HT-29 (cell line): ENCODE data around the gene ITCH. TPM values are rescaled to one million over a fixed set of nuclear protein-coding genes. Genes with fewer than 3 reads are reported as not detected.
A peak's percentile ranks its signal among the peaks of the same experiment; 100 is the strongest.
"Not testable (repeated sequence)": the region's sequence is repeated elsewhere in the genome, so short reads cannot be mapped to it uniquely, and the experiment has no call there.

Experiments used
- DNase-seq: peaks from one replicate; pipeline ENCODE4 v3.0.0-alpha.2; 2015; ENCODE audit warnings: low spot score
- total RNA-seq: library from RNA; depleted of rRNA; stranded (reverse); fragments of >200 nt; shearing (Covaris generic); gene quantifications from 2 replicates; pipeline ENCODE4 v1.2.3, GENCODE V29; 2014; rRNA removed

The ITCH gene
- 19.3 and 25.1 TPM in 2 replicates for total RNA-seq

- peak; percentile 99 for DNase-seq
These were observed at the start of gene ITCH for GRCh38 chr20:34363062-34363464. Gene ITCH, plus strand, starts transcription at chr20:34363273. Its CDS starts 30,539 bp downstream, at chr20:34393812.

GRCh38 chr20:34315236-34315635 is 47.8 kb upstream of the ITCH start:
- DNase-seq: no peak

DNA sequence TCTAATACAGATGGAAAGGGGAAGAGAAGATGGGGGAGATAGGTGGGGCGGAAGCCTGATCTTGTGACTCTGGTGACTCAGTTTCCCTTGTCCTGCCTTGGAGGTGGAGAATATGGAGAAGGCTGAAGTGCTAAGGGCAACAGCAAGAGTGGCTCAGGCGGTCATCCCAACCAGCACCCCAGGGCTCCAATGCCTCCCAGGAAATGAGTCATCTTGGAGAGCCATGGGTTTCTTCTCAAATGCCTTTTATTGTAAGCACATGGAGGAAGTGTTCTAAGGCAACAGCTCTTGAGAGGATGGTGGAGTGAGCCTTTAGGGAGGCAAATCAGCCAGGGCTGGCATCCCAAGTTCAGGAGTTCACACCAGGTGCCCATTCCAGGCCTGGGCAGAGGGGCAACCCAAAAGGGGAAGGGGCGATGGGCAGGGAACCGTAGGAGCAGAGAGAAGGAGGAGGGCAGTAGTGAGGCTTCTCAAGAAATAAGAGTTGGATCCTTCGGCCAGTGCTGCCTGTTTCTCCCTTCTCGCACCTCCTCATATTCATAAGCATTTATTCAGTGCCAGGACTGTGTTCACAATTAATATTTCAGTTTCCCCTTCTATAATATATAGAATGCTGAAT is 46.8 kb upstream of the ITCH start:
- DNase-seq: peak; percentile 62

DNA sequence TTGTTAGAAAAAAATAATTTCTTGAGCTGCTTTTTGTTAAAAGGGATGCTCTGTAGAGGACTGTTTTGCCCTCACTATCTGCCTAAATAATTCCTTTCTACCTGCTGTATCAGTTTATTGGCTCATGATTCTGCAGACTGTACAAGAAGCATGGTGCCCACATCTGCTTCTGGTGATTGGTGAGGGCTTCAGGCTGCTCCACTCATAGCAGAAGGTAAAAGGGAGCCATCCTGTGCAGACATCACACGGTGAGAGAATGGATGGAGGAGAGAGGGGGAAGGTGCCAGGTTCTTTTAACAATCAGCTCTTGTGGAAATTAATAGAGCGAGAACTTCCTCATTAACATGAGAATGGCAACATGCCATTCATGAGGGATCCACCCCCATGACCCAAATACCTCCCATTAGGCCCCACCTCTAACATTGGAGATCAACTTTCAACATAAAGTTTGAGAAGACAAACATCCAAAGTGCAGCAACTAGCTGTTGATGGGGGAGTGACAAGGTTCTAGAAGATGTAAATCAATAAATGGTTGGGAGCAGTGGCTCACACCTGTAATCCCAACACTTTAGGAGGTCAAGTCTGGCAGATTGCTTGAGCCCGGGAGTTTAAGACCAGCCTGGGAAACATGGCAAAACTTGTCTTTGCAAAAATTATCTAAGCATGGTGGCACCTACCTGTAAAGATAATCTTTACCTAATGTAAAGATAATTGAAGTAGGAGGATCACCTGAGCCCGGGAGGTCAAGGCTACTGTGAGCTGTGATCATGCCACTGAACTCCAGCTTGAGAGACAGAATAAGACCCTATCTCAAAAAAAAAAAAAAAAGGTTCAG is 44.2 kb upstream of the ITCH start:
- DNase-seq: no peak

- no peak for DNase-seq
These were observed 42.2 kb upstream of the ITCH start for GRCh38 chr20:34320861-34321260.

DNA sequence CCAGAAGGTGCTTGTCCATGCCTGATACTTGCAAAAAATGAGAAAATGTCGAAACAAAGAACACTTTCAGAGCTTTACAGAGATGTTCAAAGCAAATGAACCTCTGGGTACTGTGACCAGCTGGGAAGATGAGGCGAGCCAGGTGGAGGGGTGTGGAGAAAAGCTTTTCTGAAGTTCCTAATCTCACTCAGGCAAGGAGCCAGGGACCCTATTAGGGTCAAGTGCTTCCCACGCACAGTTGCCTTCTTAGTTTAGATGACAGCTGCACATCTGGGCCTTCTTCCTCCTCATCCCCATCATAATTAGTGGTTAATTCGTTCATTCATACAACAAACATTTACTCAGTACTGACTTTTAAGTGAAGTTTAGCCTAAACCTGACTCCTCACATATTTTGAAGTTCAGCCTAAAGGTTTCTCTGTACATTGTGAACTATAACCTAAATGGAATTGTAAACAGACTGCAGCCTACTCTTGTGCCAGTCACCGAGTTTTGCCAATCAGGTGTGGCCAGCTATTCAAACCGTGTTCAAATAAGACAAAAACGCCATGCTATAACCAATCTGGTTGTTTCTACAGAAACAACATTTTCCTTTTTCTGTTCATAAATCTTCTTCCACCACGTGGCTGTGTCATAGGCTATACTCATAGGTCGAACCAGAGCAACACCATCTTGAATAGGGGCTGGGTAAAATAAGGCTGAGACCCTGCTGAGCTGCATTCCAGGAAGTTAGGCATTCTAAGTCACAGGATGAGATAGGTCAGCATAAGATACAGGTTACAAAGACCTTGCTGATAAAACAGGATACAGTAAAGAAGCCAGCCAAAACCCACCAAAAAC is 40.6 kb upstream of the ITCH start:
- DNase-seq: no peak

DNA sequence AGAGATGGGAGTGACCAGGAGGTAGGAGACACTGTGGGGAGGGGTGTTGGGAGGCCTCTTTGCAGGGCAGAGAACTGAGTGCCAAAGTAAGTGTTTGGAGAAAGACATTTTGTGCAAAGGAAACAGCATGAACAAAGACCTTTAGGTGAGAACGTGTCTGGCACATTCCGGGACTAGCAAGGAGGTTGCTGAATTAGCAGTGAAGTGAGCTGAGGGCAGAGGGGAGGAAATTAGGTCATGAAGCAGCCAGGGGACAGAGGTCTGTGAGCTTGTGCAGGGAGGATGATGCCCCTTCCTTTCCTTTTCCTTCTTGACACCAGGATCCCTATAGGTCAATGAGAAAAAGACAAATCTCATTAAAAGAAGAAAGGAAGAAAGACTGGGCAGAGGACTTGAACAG is 38.5 kb upstream of the ITCH start:
- DNase-seq: no peak

DNA sequence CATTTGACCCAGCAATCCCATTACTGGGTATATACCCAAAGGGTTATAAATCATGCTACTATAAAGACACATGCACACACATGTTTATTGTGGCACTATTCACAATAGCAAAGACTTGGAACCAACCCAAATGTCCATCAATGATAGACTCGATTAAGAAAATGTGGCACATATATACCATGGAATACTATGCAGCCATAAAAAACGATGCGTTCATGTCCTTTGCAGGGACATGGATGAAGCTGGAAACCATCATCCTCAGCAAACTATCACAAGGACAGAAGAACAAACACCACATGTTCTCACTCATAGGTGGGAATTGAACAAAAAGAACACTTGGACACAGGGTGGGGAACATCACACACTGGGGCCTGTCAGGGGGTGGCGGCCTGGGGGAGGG is 34.9 kb upstream of the ITCH start:
- not testable (repeated sequence) for DNase-seq

DNA sequence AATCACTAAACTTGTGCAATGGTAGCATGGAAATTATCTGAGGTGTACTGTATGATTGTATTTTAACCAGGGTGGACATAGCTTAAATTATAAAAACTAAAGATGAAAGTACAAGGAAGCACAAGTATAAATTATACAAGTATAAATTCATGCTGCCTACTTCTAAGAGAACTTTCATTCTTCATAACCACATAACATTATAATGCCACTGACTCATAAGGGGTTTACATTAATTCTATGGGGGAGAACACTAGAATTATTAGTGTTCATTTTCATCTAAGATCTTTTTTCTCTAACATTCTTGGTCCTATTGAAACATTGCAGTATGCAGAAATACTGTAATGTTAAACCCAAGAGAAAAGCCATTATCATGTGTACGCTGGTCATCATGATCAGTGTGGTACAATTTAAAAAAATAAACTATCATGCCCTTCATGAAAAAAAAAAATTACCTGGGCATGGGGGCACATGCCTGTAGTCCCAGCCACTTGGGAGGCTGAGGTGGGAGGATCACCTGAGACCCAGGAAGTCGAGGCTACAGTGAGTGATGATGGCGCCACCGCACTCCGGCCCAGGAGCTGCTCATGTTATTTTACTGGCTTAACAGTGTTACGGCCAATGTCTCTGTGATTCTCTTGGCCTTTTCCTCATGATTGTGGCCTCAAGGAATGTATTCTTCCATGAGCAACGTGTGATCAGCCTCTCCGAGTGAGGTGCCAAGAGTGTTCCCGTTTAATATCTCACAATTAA is 34.0 kb upstream of the ITCH start:
- DNase-seq: no peak

GRCh38 chr20:34330861-34331544 is 32.1 kb upstream of the ITCH start:
- DNase-seq: not testable (repeated sequence)

GRCh38 chr20:34331838-34332237 is 31.2 kb upstream of the ITCH start:
- no peak for DNase-seq

GRCh38 chr20:34332262-34332920 is 30.7 kb upstream of the ITCH start:
- no peak for DNase-seq

- no peak for DNase-seq
These were observed 29.3 kb upstream of the ITCH start for GRCh38 chr20:34333786-34334185.

DNA sequence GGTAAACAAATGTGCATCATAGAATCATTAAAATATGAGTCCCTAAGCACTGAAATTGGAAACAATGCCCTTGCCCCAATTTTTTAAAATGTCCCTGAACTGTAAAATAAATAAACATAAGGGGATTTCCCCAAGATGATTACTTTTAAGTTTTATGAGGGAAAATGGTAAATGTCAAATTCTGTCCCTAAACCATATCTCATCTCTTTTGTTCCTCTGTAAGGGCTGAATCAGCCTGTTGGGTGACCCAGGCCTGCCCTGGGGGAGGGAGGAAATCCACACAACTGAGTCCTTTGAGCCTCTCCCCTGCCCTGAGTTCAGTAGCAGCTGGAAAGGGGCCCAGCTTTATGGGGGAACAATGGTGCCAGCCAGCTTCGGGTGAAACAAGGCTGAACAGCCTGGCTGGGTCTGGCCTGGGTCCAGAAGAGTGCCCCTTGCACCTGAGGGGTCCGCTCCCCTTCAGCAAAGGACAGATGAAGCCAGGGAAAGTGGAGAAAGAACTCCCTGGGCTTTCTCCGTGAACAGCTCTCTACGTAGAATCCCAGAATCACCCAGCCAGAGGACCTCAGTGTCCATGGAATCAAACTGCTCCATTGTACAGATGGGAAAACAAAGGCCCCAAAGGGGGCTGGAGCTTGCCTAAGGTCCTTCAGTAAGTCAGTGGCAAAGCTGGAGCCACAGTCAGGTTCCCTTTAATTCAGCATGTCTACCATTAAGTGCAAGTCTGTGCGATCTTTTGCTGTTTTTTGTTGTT is 28.2 kb upstream of the ITCH start:
- no peak for DNase-seq

- DNase-seq: no peak
These were observed 25.5 kb upstream of the ITCH start for GRCh38 chr20:34337544-34337943.

GRCh38 chr20:34337982-34338726 is 24.9 kb upstream of the ITCH start:
- DNase-seq: no peak

DNA sequence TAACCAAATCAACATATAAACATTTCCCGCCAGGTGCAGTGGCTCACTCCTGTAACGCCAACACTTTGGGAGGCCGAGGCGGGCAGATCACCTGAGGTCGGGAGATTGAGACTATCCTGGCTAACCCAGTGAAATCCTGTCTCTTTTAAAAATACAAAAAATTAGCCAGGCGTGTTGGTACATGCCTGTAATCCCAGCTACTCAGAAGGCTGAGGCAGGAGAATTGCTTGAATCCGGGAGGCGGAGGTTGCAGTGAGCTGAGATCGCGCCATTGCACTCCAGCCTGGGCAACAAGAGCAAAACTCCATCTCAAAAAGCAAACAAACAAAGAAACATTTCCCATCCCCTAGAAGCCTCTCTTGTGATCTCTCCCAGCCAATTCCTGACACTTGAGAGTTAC is 22.3 kb upstream of the ITCH start:
- not testable (repeated sequence) for DNase-seq

- not testable (repeated sequence) for DNase-seq
These were observed 21.9 kb upstream of the ITCH start for GRCh38 chr20:34341199-34341598.
